Smooth muscle cell (in vitro differentiated cells): ENCODE measurements around the gene EPHB2. TPM values are rescaled to one million over a fixed set of nuclear protein-coding genes. Genes with fewer than 3 reads are reported as not detected.

ENCODE experiments used
- DNase-seq: peaks from one replicate; lab custom pipeline; 2025; ENCODE audit not compliant: unreplicated experiment; lab: John Stamatoyannopoulos, UW
- H2AFZ ChIP-seq: fragments of 200-600 bp; sonication (generic); 2 replicates; pipeline ENCODE4 v1.6.0; 2016; ENCODE audit warnings: antibody characterized with exemption, low read depth, mild to moderate bottlenecking
- H3F3A ChIP-seq: fragments of 200-600 bp; sonication (generic); 2 replicates; pipeline ENCODE4 v1.6.0; 2017; ENCODE audit warnings: antibody characterized with exemption, low read depth
- H3K27ac ChIP-seq: fragments of 200-600 bp; sonication (generic); 2 replicates; pipeline ENCODE4 v1.5.1; 2016; ENCODE audit warnings: low read depth, mild to moderate bottlenecking
- H3K27me3 ChIP-seq: fragments of 200-600 bp; sonication (generic); 2 replicates; pipeline ENCODE4 v1.6.1; 2016; ENCODE audit warnings: low read depth, mild to moderate bottlenecking
- H3K36me3 ChIP-seq: fragments of 200-600 bp; sonication (generic); 2 replicates; pipeline ENCODE4 v1.5.1; 2016; ENCODE audit warnings: low read depth
- H3K4me1 ChIP-seq: fragments of 200-600 bp; sonication (generic); 2 replicates; pipeline ENCODE4 v1.5.1; 2016; ENCODE audit warnings: low read depth
- H3K4me2 ChIP-seq: fragments of 200-600 bp; sonication (generic); 2 replicates; pipeline ENCODE4 v1.6.0; 2016; ENCODE audit warnings: mild to moderate bottlenecking
- H3K4me3 ChIP-seq: fragments of 200-600 bp; sonication (generic); 2 replicates; pipeline ENCODE4 v1.5.1; 2016; ENCODE audit warnings: mild to moderate bottlenecking
- H3K79me2 ChIP-seq: fragments of 200-600 bp; sonication (generic); 2 replicates; pipeline ENCODE4 v1.6.0; 2016; ENCODE audit warnings: low read depth, mild to moderate bottlenecking
- H3K9ac ChIP-seq: fragments of 200-600 bp; sonication (generic); 2 replicates; pipeline ENCODE4 v1.6.0; 2016; ENCODE audit warnings: low read depth
- H3K9me3 ChIP-seq: fragments of 200-600 bp; sonication (generic); replicated peaks from 2 replicates; pipeline ENCODE4 v1.5.1; 2016; ENCODE audit warnings: low read depth
- H4K20me1 ChIP-seq: fragments of 200-600 bp; sonication (generic); 2 replicates; pipeline ENCODE4 v1.6.0; 2016; ENCODE audit warnings: low read depth
- WGBS: methylation state at CpG from one replicate; pipeline ENCODE4 v1.1.7; 2016; ENCODE audit warnings: low lambda C conversion rate; 5-methylcytosine and 5-hydroxymethylcytosine counted together
- polyA plus RNA-seq: library from polyadenylated mRNA; unstranded; fragments of >200 nt; fragmentation: Nextera tagmentation; extraction: Ambion mirVana; gene quantifications from 2 replicates; pipeline ENCODE4 v1.2.1, GENCODE V29; 2016
- total RNA-seq: library from RNA; depleted of rRNA; stranded (reverse); fragments of >200 nt; gene quantifications from 2 replicates; pipeline ENCODE4 v1.2.3, GENCODE V29; 2014
- TF ChIP-seq, protein P1 (sequence below): fragments of 200-600 bp; sonication (generic); IDR thresholded peaks from 2 replicates; pipeline ENCODE4 v1.5.1; 2017; ENCODE audit warnings: borderline replicate concordance, mild to moderate bottlenecking, antibody characterized with exemption; ENCODE audit not compliant: insufficient read depth, poor library complexity, severe bottlenecking

The EPHB2 gene
- total and polyA plus RNA-seq, 2 experiments from 2014 or later, result 1.1 to 6.7 TPM

DNA sequence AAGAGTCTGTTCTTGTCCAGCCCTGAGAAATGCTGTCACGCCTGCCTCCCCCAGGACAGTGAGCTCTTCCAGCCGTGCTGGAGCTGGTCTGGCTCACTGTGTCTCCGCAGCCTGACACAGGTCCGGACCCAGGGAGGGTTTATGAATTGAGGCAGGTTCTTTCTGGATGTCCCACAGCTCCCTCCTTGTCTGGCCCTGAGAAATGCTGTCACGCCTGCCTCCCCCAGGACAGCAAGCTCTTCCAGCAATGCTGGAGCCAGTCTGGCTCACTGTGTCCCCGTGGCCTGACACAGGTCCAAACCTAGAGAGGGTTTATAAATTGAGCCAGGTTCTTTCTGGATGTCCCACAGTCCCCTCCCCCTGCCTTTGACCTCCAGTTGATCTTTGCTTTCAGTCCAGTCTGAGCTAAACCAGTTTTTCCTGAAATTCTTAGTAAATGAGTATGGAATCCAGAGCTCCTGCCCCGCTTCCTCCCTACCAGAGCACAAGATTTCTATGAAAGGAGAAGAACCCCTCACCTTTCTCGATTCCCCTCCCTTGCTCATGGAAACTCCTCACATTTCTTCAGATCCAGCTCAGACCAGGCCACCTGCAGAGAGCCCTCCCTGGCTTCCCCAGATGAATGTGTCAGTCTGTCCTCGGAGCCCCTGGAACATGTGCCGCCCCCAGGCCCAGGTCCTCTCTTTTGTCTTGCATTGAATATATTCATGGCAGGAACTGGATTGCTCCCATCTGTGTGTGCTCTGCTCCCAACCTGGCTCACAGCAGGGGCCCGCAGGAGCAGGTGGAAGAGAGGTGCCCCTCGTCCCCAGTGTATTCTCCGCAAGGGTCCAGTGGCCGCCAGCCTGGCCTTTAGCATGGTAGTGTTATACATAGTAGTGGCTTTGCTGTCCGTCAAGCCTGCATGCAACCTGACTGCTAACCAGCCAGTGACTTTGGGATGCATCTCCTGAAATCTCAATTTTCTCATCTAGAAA, 116.3 kb downstream of the EPHB2 start:
- no peak for DNase-seq
- Histone ChIP-seq H3K4me3 (no peak overlapping the region), H3K27me3 (peaks cover 13% of the 10 kb centered on the region), H3K9ac (no peak overlapping the region), H3K4me1 (peaks cover 21% of the 10 kb centered on the region), H3K27ac (peak overlapping the region; percentile 13), H3K36me3 (no peaks in the 10 kb centered on the region), H2AFZ (no peak overlapping the region), H3K79me2 (no peaks in the 10 kb centered on the region), H3F3A (peaks cover 2% of the 10 kb centered on the region), H4K20me1 (no peaks in the 10 kb centered on the region), H3K4me2 (peak overlapping the region; percentile 8), H3K9me3 (no peaks in the 10 kb centered on the region)
- 72% methylated on average over 15 of the region's 15 CpGs for WGBS
- TF ChIP-seq, protein P1, sequence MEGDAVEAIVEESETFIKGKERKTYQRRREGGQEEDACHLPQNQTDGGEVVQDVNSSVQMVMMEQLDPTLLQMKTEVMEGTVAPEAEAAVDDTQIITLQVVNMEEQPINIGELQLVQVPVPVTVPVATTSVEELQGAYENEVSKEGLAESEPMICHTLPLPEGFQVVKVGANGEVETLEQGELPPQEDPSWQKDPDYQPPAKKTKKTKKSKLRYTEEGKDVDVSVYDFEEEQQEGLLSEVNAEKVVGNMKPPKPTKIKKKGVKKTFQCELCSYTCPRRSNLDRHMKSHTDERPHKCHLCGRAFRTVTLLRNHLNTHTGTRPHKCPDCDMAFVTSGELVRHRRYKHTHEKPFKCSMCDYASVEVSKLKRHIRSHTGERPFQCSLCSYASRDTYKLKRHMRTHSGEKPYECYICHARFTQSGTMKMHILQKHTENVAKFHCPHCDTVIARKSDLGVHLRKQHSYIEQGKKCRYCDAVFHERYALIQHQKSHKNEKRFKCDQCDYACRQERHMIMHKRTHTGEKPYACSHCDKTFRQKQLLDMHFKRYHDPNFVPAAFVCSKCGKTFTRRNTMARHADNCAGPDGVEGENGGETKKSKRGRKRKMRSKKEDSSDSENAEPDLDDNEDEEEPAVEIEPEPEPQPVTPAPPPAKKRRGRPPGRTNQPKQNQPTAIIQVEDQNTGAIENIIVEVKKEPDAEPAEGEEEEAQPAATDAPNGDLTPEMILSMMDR, result no peak

DNA sequence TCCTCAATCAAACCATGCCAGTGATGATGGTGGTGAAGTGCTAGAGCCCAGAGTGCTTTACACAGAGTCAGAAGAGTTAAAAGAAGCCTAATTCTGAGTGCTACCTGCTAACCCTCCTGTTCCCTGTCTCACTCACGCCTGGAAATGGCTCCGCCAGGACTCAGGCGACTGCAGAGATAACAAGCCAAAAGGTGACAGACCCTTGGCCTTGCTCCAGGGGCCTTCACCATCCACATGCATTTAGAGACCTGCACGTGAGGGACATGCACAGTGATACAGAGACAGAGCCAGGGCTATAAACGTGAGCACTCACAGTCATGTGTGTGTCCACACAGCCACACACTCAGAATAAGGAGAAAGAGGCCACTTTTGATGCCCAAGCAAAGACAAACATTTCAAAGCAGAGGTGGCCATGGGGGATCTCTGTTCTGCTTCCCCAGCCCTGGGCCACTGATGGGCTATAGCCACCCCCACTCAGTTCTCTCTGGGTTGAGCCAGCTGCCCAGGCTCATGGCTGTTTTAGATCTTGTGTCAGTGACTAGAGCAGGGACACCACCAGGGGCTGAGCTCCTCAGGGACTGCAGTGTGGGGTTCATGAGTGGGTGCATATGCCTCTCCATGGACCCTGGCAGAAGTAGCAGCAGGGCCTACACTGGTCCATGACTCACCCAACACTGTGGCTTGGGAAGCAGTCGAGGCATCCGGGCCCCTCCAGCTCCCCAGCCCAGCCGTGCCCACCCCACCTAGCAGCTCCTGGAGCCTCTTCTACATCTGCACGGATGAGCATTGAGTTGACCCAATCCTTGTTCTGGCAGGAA, 117.2 kb downstream of the EPHB2 start:
- Histone ChIP-seq H2AFZ (no peak overlapping the region), H3K27me3 (peaks cover 13% of the 10 kb centered on the region), H3F3A (peaks cover 2% of the 10 kb centered on the region), H3K79me2 (no peaks in the 10 kb centered on the region), H3K36me3 (no peaks in the 10 kb centered on the region), H3K9ac (no peak overlapping the region), H3K4me1 (peaks cover 21% of the 10 kb centered on the region), H3K4me3 (no peak overlapping the region), H4K20me1 (no peaks in the 10 kb centered on the region), H3K9me3 (no peaks in the 10 kb centered on the region), H3K4me2 (no peak overlapping the region), H3K27ac (no peak overlapping the region)
- no peak for DNase-seq
- WGBS, result 73% methylated on average over 9 of the region's 9 CpGs
- TF ChIP-seq, protein P1, result no peak

DNA sequence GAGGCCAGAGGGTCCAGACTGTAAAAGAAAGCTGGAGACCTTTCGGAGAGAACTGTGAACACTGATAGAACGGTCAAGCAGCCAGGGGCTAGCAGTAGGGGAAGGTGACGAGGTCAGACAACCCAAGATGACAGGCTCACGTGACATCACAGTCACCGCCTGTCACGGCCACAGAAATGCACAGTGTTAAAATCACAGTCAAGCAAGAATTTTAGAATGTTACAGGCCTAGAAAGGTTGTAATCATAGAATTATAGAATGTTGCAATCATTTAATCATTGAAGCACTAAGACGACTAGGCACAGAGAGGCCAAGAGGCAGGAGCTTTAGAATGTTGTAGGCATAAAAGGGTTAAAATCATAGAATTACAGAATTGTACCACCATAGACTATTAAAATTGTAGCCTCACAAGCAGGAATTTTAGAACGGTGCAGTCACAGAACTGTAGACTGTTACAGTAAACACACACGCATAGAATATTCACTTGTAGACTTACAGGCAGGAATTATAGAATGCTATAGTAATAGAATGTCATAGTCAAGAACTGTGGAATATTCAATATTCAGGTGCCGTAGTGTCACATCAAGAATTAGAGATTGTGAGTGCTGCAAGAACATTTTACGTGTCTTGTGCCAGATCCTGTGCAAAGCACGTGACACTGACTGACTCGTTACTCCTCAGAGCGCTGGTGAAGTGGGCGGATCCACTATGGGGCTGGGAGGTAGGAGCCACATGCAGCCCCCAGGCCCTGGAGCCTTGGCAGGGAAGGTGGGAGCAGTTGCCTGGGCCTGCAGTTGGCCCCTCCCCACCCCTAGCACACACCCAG, 118.1 kb downstream of the EPHB2 start:
- Histone ChIP-seq H3K4me1 (peaks cover 21% of the 10 kb centered on the region), H3K9me3 (no peaks in the 10 kb centered on the region), H3K27ac (no peak overlapping the region), H3K27me3 (peaks cover 7% of the 10 kb centered on the region), H3K4me2 (no peak overlapping the region), H3K36me3 (no peaks in the 10 kb centered on the region), H3K4me3 (no peak overlapping the region), H4K20me1 (no peaks in the 10 kb centered on the region), H3F3A (peaks cover 2% of the 10 kb centered on the region), H2AFZ (no peak overlapping the region), H3K9ac (no peak overlapping the region), H3K79me2 (no peaks in the 10 kb centered on the region)
- TF ChIP-seq, protein P1, result no peak
- no peak for DNase-seq
- 75% methylated on average over 15 of the region's 15 CpGs for WGBS
